Upper lobe of right lung (tissue), 1 donor: ENCODE measurements around the gene OCRL. TPM values are rescaled to one million over a fixed set of nuclear protein-coding genes. Genes with fewer than 3 reads are reported as not detected.

ENCODE experiments used
- ATAC-seq: fragments of 200-7000 bp; cut with Tn5 transposase; one replicate; pipeline ENCODE4 v1.9.1; 2020; ENCODE audit warnings: mild to moderate bottlenecking, moderate library complexity
- DNase-seq: peaks from one replicate; pipeline ENCODE4 v3.0.0-alpha.2; 2020
- H3K27ac ChIP-seq: fragments of 200-600 bp; one replicate; pipeline ENCODE4 v1.8.0; 2022
- H3K27me3 ChIP-seq: fragments of 200-600 bp; one replicate; pipeline ENCODE4 v1.8.0; 2022; ENCODE audit warnings: mild to moderate bottlenecking
- H3K36me3 ChIP-seq: fragments of 200-600 bp; one replicate; pipeline ENCODE4 v1.8.0; 2022
- H3K4me1 ChIP-seq: fragments of 200-600 bp; one replicate; pipeline ENCODE4 v1.8.0; 2022
- H3K4me3 ChIP-seq: fragments of 200-600 bp; one replicate; pipeline ENCODE4 v1.8.0; 2022; ENCODE audit warnings: mild to moderate bottlenecking
- H3K9me3 ChIP-seq: fragments of 200-600 bp; one replicate; pipeline ENCODE4 v1.8.0; 2022
- intact Hi-C: fragments of 100-400 bp; cut with DNase I; formaldehyde crosslinking; loops from one replicate; pipeline ENCODE4 v1.11.0; 2022
- total RNA-seq: library from RNA; stranded (reverse); fragmentation: NEBNext Ultra II Directional; extraction: Animal tissue kit (Norgen Biotek cat#: 25700); gene quantifications from one replicate; pipeline ENCODE4 v1.2.1, GENCODE V29; 2021
- TF ChIP-seq, protein P1 (sequence below): fragments of 200-600 bp; IDR thresholded peaks from one replicate; pipeline ENCODE4 v1.8.0; 2022; ENCODE audit warnings: antibody characterized with exemption
- donor health status: DM: no; HTN: yes; CAD: no; lungs with severe emphysema.

OCRL gene
- total RNA-seq, 1 donor from 2014 or later: 20.5 TPM

DNA sequence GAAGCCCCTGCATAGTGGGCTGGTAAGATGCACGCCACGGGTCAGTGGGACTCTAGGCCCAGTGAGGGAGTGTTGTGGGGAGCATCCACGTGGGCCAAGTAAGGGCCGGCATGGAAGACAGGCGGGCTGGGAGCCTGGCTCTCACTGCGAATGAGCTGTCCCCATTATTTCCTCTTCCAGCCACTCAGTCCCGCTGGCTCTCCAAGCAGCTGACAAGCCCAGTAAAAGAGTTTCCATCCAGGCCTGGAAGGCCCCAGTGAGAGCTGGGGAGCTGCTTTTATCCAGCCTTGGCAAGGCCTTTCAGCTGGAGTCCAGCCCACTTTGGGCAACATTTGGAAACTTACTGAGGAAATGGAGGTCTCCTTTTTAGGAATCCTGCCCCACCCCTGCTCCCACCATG lies 89.8 kb downstream of the OCRL start:
- TF ChIP-seq, protein P1, sequence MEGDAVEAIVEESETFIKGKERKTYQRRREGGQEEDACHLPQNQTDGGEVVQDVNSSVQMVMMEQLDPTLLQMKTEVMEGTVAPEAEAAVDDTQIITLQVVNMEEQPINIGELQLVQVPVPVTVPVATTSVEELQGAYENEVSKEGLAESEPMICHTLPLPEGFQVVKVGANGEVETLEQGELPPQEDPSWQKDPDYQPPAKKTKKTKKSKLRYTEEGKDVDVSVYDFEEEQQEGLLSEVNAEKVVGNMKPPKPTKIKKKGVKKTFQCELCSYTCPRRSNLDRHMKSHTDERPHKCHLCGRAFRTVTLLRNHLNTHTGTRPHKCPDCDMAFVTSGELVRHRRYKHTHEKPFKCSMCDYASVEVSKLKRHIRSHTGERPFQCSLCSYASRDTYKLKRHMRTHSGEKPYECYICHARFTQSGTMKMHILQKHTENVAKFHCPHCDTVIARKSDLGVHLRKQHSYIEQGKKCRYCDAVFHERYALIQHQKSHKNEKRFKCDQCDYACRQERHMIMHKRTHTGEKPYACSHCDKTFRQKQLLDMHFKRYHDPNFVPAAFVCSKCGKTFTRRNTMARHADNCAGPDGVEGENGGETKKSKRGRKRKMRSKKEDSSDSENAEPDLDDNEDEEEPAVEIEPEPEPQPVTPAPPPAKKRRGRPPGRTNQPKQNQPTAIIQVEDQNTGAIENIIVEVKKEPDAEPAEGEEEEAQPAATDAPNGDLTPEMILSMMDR: no peak
- DNase-seq: no peak
- intact Hi-C loops: no loop called here
- no peaks in the 10 kb centered on the region for H3K27me3 ChIP-seq
- no peak for ATAC-seq
- H3K27ac ChIP-seq: no peak overlapping the region
- H3K4me1 ChIP-seq: no peaks in the 10 kb centered on the region
- no peak overlapping the region for H3K4me3 ChIP-seq
- no peaks in the 10 kb centered on the region for H3K36me3 ChIP-seq
- no peaks in the 10 kb centered on the region for H3K9me3 ChIP-seq

DNA sequence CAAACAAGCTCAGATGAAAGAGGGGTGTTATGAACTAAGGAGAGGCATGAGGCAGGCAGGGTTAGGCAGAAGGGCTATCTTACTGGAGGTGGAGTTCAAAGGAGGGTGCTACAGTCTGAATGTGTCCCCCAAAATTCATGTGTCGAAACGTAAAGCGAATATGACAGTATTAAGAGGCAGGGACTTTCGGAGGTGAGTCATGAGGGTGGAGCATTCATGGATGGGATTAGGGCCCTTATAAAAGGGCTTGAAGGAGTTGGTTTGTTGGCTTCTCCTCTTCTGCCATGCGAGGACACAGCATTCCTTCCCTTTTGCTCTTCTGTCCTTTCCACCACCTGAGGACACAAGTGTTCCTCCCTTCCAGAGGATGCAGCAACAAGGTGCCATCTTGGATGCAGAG lies 91.8 kb downstream of the OCRL start:
- Histone ChIP-seq H3K27ac (no peak overlapping the region), H3K4me3 (no peak overlapping the region), H3K27me3 (no peaks in the 10 kb centered on the region), H3K4me1 (no peaks in the 10 kb centered on the region), H3K36me3 (no peaks in the 10 kb centered on the region), H3K9me3 (no peaks in the 10 kb centered on the region)
- TF ChIP-seq, protein P1: no peak
- intact Hi-C loops: no loop called here
- no peak for ATAC-seq
- no peak for DNase-seq

DNA sequence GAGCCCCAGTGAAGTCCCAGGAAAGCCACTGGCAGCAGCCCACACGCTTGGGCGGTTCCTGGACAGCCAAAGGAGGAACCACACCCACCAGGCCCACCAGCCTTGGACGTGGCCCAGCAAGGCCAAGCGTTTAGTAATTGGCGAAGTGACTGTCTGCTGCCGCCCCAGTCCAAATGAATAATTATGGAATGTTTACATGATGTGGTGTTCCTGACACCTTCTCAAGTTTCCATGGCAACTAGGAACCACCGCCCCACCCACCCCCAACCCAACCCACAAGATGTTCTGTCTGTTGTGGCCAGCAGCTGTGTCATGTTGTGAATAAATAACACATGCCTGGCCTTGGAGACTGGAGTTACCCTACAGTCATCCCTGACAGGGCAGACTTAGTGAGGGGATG lies 92.4 kb downstream of the OCRL start:
- ATAC-seq (no peak), DNase-seq (no peak)
- Histone ChIP-seq H3K9me3 (no peaks in the 10 kb centered on the region), H3K4me3 (no peak overlapping the region), H3K27ac (no peak overlapping the region), H3K4me1 (no peaks in the 10 kb centered on the region), H3K36me3 (no peaks in the 10 kb centered on the region), H3K27me3 (no peaks in the 10 kb centered on the region)
- intact Hi-C loops: no loop called here
- TF ChIP-seq, protein P1: no peak

DNA sequence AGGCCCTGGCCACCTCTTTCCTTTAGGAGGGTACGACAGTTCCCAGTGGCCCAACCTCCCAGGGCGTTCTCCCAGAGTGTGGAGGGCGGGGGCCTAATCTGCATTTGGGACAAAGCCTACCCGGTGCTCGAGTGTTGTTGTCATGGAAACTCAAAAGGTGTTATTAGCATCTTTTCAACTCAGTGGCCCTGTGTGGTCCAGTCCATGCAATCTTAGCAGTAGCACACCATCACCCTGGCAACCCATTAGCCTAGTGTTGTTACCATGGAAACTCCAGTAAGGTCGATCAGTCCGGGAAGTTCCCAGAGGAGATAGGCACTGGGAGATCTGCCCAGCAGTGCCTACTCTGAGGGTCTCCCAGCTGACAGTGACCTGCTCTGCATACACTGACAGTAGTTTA lies 94.5 kb downstream of the OCRL start:
- Histone ChIP-seq H3K27me3 (no peaks in the 10 kb centered on the region), H3K36me3 (no peaks in the 10 kb centered on the region), H3K4me1 (no peaks in the 10 kb centered on the region), H3K27ac (no peak overlapping the region), H3K9me3 (no peaks in the 10 kb centered on the region), H3K4me3 (no peak overlapping the region)
- ATAC-seq: no peak
- intact Hi-C loops: no loop called here
- DNase-seq: no peak
- TF ChIP-seq, protein P1: no peak

DNA sequence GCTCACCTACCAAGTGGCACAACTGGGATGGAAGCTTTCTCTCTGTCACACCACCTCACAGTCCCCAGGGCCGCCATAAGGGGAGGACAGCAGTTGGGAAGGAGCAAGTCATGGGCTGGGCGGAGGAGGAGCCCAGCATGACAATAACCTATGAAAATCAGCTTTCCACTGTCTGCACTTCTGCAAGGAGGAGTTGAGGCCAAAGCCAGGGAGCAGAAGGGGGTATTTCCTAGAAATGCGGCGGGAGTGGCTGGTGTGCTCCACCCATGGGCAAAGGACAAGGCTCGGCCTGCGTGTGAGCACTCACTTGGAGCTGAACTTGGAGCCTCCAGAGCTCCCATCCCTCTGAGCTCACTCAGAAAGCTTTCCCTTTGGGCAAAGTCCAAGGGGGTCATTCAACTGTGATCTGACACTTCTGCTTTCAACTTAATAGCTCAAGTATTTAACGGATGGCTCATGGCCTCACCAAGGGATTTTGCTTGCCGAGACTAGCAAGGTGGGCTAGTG lies 96.2 kb downstream of the OCRL start:
- ATAC-seq (no peak), DNase-seq (no peak)
- no peak overlapping the region for H3K27ac ChIP-seq
- H3K27me3 ChIP-seq: no peaks in the 10 kb centered on the region
- H3K9me3 ChIP-seq: no peaks in the 10 kb centered on the region
- intact Hi-C loops: no loop called here
- no peaks in the 10 kb centered on the region for H3K4me1 ChIP-seq
- H3K4me3 ChIP-seq: no peak overlapping the region
- TF ChIP-seq, protein P1: no peak
- no peaks in the 10 kb centered on the region for H3K36me3 ChIP-seq
